SK-N-SH (cell line): Measurements from ENCODE around the gene SMIM32.

Experiments
- EP300 ChIP-seq, 2 experiments: IDR thresholded peaks; 2 replicates each; pipeline versions ENCODE4 v1.4.0 to v1.6.1; 2012; ENCODE audit warnings: borderline replicate concordance in 1 of 2, low read depth in 1 of 2, low read length in 1 of 2
- EZH2phosphoT487 ChIP-seq: fragments of 200-600 bp; sonication (generic); IDR thresholded peaks from 2 replicates; pipeline ENCODE4 v1.6.1; 2017; ENCODE audit warnings: low read depth, mixed run types, mild to moderate bottlenecking, antibody characterized with exemption, moderate library complexity, borderline replicate concordance
- POLR2AphosphoS5 ChIP-seq: IDR thresholded peaks from 2 replicates; pipeline ENCODE4 v1.6.1; 2012; ENCODE audit warnings: low read depth, low read length
- RAD21 ChIP-seq: IDR thresholded peaks from 2 replicates; pipeline ENCODE4 v1.6.1; 2012; ENCODE audit warnings: mild to moderate bottlenecking, low read length
- RXRA ChIP-seq: IDR thresholded peaks from 2 replicates; pipeline ENCODE4 v1.4.0; 2012; ENCODE audit warnings: low read depth, mild to moderate bottlenecking, borderline replicate concordance
- SIN3A ChIP-seq: IDR thresholded peaks from 2 replicates; pipeline ENCODE4 v1.6.1; 2012; ENCODE audit warnings: low read depth, mild to moderate bottlenecking, low read length, moderate library complexity, borderline replicate concordance
- TAF1 ChIP-seq: IDR thresholded peaks from 2 replicates; pipeline ENCODE4 v1.6.1; 2012; ENCODE audit warnings: low read depth, mild to moderate bottlenecking, low read length, moderate library complexity, borderline replicate concordance
- TEAD4 ChIP-seq: IDR thresholded peaks from 2 replicates; pipeline ENCODE4 v1.4.0; 2012; ENCODE audit warnings: mild to moderate bottlenecking, borderline replicate concordance; ENCODE audit not compliant: insufficient read depth
- TF ChIP-seq, protein P1 (sequence below): fragments of 200-600 bp; sonication (generic); IDR thresholded peaks from 2 replicates; pipeline ENCODE4 v1.6.1; 2017; ENCODE audit warnings: antibody characterized with exemption, mild to moderate bottlenecking, moderate library complexity
- TF ChIP-seq, protein P2 (sequence below): IDR thresholded peaks from 2 replicates; pipeline ENCODE4 v1.4.0; 2012; ENCODE audit warnings: low read depth
- TF ChIP-seq, protein P3 (sequence below): fragments of 150-350 bp; IDR thresholded peaks from 2 replicates; pipeline ENCODE4 v1.6.1; 2017; ENCODE audit warnings: antibody characterized with exemption, low read length, low read depth, borderline replicate concordance

DNA sequence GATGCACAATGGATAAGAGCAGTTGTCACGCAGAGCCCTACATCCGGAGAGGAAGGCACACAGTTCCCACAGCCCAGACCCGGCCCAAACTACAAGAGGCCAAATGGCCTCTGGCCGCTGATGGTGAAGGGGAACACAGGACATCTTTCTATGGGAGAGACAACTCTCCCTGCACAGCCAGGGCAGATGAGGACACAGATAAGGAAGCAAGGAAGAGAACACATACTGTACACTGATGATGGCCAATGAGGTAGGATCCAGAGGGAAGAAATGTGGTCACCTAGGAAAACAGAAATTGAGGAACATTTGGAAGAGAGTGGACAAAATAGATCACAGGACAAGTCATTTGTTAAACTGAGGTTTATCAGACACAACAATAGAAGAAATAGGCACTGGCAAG lies 28.4 kb upstream of the SMIM32 start:
- no peak for TF ChIP-seq TAF1
- TF ChIP-seq, protein P1, sequence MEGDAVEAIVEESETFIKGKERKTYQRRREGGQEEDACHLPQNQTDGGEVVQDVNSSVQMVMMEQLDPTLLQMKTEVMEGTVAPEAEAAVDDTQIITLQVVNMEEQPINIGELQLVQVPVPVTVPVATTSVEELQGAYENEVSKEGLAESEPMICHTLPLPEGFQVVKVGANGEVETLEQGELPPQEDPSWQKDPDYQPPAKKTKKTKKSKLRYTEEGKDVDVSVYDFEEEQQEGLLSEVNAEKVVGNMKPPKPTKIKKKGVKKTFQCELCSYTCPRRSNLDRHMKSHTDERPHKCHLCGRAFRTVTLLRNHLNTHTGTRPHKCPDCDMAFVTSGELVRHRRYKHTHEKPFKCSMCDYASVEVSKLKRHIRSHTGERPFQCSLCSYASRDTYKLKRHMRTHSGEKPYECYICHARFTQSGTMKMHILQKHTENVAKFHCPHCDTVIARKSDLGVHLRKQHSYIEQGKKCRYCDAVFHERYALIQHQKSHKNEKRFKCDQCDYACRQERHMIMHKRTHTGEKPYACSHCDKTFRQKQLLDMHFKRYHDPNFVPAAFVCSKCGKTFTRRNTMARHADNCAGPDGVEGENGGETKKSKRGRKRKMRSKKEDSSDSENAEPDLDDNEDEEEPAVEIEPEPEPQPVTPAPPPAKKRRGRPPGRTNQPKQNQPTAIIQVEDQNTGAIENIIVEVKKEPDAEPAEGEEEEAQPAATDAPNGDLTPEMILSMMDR = no peak
- TF ChIP-seq, protein P2, sequence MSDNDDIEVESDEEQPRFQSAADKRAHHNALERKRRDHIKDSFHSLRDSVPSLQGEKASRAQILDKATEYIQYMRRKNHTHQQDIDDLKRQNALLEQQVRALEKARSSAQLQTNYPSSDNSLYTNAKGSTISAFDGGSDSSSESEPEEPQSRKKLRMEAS = no peak
- TF ChIP-seq SIN3A = no peak
- TF ChIP-seq EP300 (IDR thresholded peaks at IDR 0.05; ENCODE audit: borderline replicate concordance in 1 of 2, low read depth in 1 of 2, low read length in 1 of 2) = no peak
- TF ChIP-seq RAD21 = no peak
- TF ChIP-seq, protein P3, sequence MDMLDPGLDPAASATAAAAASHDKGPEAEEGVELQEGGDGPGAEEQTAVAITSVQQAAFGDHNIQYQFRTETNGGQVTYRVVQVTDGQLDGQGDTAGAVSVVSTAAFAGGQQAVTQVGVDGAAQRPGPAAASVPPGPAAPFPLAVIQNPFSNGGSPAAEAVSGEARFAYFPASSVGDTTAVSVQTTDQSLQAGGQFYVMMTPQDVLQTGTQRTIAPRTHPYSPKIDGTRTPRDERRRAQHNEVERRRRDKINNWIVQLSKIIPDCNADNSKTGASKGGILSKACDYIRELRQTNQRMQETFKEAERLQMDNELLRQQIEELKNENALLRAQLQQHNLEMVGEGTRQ = no peak
- TF ChIP-seq EZH2phosphoT487 = no peak
- no peak for TF ChIP-seq TEAD4
- TF ChIP-seq RXRA = no peak
- no peak for TF ChIP-seq POLR2AphosphoS5
